ENCODE measurements around the gene PRCC.

- TF ChIP-seq SIN3A (IDR thresholded peaks at IDR 0.05; ENCODE audit: borderline replicate concordance, insufficient read depth, low read length), result 0 out of 2 replicates have a peak, but pooled peaks have one; percentile 12
- peak; percentile 81 for TF ChIP-seq POLR2AphosphoS5 (IDR thresholded peaks at IDR 0.05; ENCODE audit: low read depth, low read length)
Measured at GRCh38 chr1:156728599-156729462, 38.5 kb upstream of the PRCC start, which contains the start of gene ISG20L2.
